Purkinje cell (primary cell): ENCODE data around the gene MME. TPM values are rescaled to one million over a fixed set of nuclear protein-coding genes. Genes with fewer than 3 reads are reported as not detected.

ENCODE experiments used
- polyA plus RNA-seq: library from polyadenylated mRNA; unstranded; fragments of >200 nt; fragmentation: Nextera tagmentation; gene quantifications from 2 replicates; pipeline ENCODE4 v1.2.1, GENCODE V29; 2014

MME gene
- polyA plus RNA-seq = 2.0 TPM in 1 of 2 replicates, not detected in the other

GRCh38 chr3:155079746-155080487 is at the start of gene MME:
Gene MME, plus strand, starts transcription at chr3:155080319. Its CDS starts 3,849 bp downstream, at chr3:155084168.

Other genes with a start within 250 kb of the MME start
- gene STRIT1, start 213.4 kb downstream of the MME start, polyA plus RNA-seq = not detected in 2 replicates